HCT116 (cell line): ENCODE data around the gene SLC25A51. TPM values are rescaled to one million over a fixed set of nuclear protein-coding genes. Genes with fewer than 3 reads are reported as not detected.

Experiments
- ATAC-seq: fragments of 200-7000 bp; cut with Tn5 transposase; 2 replicates; pipeline ENCODE4 v1.9.1; 2020; ENCODE audit warnings: mild to moderate bottlenecking, moderate library complexity
- BruUV-seq: library from RNA; stranded (reverse); fragments of 400-500 nt; replicated peaks from 2 replicates; lab custom pipeline; 2021; lab: Mats Ljungman, UMichigan
- CTCF ChIA-PET: fragments of 300-600 bp; sonication (Branson Sonifier 250); formaldehyde crosslinking; loops from one replicate; lab custom pipeline; 2021; ENCODE audit warnings: antibody characterized with exemption; lab: Charles Lee
- POLR2A ChIA-PET: fragments of 300-600, 350-600 bp; sonication (Branson Sonifier 250); formaldehyde crosslinking; loops from one replicate; lab custom pipeline; 2021; ENCODE audit warnings: antibody characterized with exemption; lab: Charles Lee
- RAD21 ChIA-PET, 2 experiments: fragments of 300-600 bp; sonication (Branson Sonifier 250); formaldehyde crosslinking; loops; one replicate each; lab custom pipeline; 2023; ENCODE audit warnings: low total read pairs in 2 of 2; ENCODE audit not compliant: uncharacterized antibody in 2 of 2, unreplicated experiment in 2 of 2, low non-redundant PET in 1 of 2; lab: Charles Lee
- DNase-seq: peaks from one replicate; pipeline ENCODE4 v3.0.0-alpha.2; 2010; ENCODE audit warnings: low read depth, low spot score
- H2AFZ ChIP-seq: fragments of 200-600 bp; shearing (Covaris generic), sonication (generic); 2 replicates; pipeline ENCODE4 v1.6.1; 2017; ENCODE audit warnings: low read depth, mixed run types, mixed read lengths, antibody characterized with exemption, low read length; ENCODE audit not compliant: poor library complexity, severe bottlenecking
- H3K27ac ChIP-seq: 2 replicates; pipeline ENCODE4 v1.5.1; 2012; ENCODE audit warnings: low read depth, low read length
- H3K27me3 ChIP-seq: fragments of 200-600 bp; sonication (generic); 2 replicates; pipeline ENCODE4 v1.6.1; 2016; ENCODE audit warnings: mixed run types, low read length, mixed read lengths; ENCODE audit not compliant: insufficient read depth
- H3K36me3 ChIP-seq, 2 experiments: fragments of 200-500 bp in 1 of 2; fragments of 200-600 bp in 1 of 2; sonication (Bioruptor generic) in 1 of 2; sonication (generic) in 1 of 2; 2 replicates each; pipeline versions ENCODE4 v1.5.1 to v1.6.1; 2014 to 2016; ENCODE audit warnings: low read length in 2 of 2, inconsistent platforms in 1 of 2, mixed read lengths in 1 of 2, mixed run types in 1 of 2; ENCODE audit not compliant: insufficient read depth in 2 of 2, control insufficient read depth in 1 of 2
- H3K4me1 ChIP-seq, 2 experiments: fragments of 200-600 bp in 1 of 2; sonication (generic) in 1 of 2; 2 replicates each; pipeline versions ENCODE4 v1.5.1 to v1.6.1; 2012 to 2017; ENCODE audit warnings: low read length in 2 of 2, inconsistent platforms in 1 of 2, mild to moderate bottlenecking in 1 of 2, mixed read lengths in 1 of 2, mixed run types in 1 of 2, moderate library complexity in 1 of 2; ENCODE audit not compliant: insufficient read depth in 2 of 2, control insufficient read depth in 1 of 2
- H3K4me2 ChIP-seq: fragments of 200-600 bp; sonication (generic); 2 replicates; pipeline ENCODE4 v1.6.1; 2017; ENCODE audit warnings: mixed run types, low read length, mixed read lengths
- H3K4me3 ChIP-seq, 2 experiments: fragments of 200-600 bp in 1 of 2; sonication (generic) in 1 of 2; replicated peaks in 1 of 2; 2 replicates each; pipeline ENCODE4 v1.5.1; 2011 to 2016; ENCODE audit warnings: low read length in 2 of 2, control low read depth in 1 of 2, low read depth in 1 of 2, mild to moderate bottlenecking in 1 of 2, mixed read lengths in 1 of 2, mixed run types in 1 of 2
- H3K79me2 ChIP-seq: fragments of 200-600 bp; sonication (generic); 2 replicates; pipeline ENCODE4 v1.6.1; 2017; ENCODE audit warnings: mild to moderate bottlenecking, mixed run types, low read length, moderate library complexity, mixed read lengths; ENCODE audit not compliant: insufficient read depth
- H3K9ac ChIP-seq: fragments of 200-600 bp; sonication (generic); 2 replicates; pipeline ENCODE4 v1.6.1; 2016; ENCODE audit warnings: low read length, mixed read lengths
- H3K9me2 ChIP-seq: fragments of 200-600 bp; sonication (generic), shearing (Covaris generic); 2 replicates; pipeline ENCODE4 v1.6.1; 2017; ENCODE audit warnings: mixed run types, mild to moderate bottlenecking, moderate library complexity; ENCODE audit not compliant: insufficient read depth
- H3K9me3 ChIP-seq, 2 experiments: fragments of 200-500 bp in 1 of 2; fragments of 200-600 bp in 1 of 2; sonication (Bioruptor generic) in 1 of 2; sonication (generic) in 1 of 2; 2 replicates each; pipeline ENCODE4 v1.6.1; 2014 to 2017; ENCODE audit warnings: low read length in 2 of 2, mixed read lengths in 2 of 2, inconsistent platforms in 1 of 2, low read depth in 1 of 2, mild to moderate bottlenecking in 1 of 2, mixed run types in 1 of 2, moderate library complexity in 1 of 2; ENCODE audit not compliant: control insufficient read depth in 1 of 2, insufficient read depth in 1 of 2
- H4K20me1 ChIP-seq: fragments of 200-600 bp; sonication (generic), shearing (Covaris generic); 2 replicates; pipeline ENCODE4 v1.6.1; 2017; ENCODE audit warnings: mixed run types, mild to moderate bottlenecking, moderate library complexity; ENCODE audit not compliant: insufficient read depth
- CBX3 ChIP-seq: IDR thresholded peaks from 2 replicates; pipeline ENCODE4 v1.6.1; 2012; ENCODE audit warnings: low read depth
- FOSL1 ChIP-seq: IDR thresholded peaks from 2 replicates; pipeline ENCODE4 v1.6.1; 2012; ENCODE audit warnings: low read depth
- SRF ChIP-seq: IDR thresholded peaks from 2 replicates; pipeline ENCODE4 v1.6.1; 2012; ENCODE audit warnings: low read depth
- YY1 ChIP-seq: IDR thresholded peaks from 2 replicates; pipeline ENCODE4 v1.6.1; 2011; ENCODE audit warnings: low read length, low read depth, moderate library complexity, mild to moderate bottlenecking; ENCODE audit not compliant: insufficient replicate concordance; ENCODE audit errors: extremely low read depth
- intact Hi-C: fragments of 100-400 bp; cut with micrococcal nuclease; formaldehyde crosslinking; loops from 2 replicates; pipeline ENCODE4 v1.10.0; 2022
- total RNA-seq: library from RNA; stranded (reverse); gene quantifications from one replicate; pipeline ENCODE4 v1.2.1, GENCODE V29; 2021; ENCODE audit not compliant: unreplicated experiment
- TF ChIP-seq, protein P1 (sequence below): IDR thresholded peaks from 2 replicates; pipeline ENCODE4 v1.6.1; 2012

The SLC25A51 gene
- total RNA-seq, 1 experiment from 2014 or later = 27.3 TPM

DNA sequence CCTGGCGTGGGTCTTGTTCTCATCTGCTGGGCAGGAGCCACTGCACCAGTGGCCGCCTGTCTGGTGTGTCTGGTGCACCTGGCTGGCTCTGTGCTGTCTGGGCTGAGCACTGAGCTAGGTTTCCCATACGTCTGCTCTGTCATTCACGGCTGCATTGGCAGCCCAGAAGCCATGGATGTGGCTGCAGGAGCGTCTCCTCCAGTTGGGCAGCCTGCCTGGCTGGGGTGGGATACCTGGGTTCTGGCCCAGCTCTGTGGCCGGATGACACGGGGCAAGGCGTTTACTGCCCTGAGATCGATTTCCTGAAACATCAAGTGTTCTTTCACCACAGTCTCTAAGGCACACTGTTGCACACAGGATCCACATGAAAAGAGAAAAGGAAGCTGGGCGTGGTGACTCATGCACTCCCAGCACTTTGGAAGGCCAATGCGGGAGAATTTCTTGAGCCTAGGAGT is 25.5 kb upstream of the SLC25A51 start (continued):
- TF ChIP-seq YY1 = no peak
- no peak for TF ChIP-seq SRF

DNA sequence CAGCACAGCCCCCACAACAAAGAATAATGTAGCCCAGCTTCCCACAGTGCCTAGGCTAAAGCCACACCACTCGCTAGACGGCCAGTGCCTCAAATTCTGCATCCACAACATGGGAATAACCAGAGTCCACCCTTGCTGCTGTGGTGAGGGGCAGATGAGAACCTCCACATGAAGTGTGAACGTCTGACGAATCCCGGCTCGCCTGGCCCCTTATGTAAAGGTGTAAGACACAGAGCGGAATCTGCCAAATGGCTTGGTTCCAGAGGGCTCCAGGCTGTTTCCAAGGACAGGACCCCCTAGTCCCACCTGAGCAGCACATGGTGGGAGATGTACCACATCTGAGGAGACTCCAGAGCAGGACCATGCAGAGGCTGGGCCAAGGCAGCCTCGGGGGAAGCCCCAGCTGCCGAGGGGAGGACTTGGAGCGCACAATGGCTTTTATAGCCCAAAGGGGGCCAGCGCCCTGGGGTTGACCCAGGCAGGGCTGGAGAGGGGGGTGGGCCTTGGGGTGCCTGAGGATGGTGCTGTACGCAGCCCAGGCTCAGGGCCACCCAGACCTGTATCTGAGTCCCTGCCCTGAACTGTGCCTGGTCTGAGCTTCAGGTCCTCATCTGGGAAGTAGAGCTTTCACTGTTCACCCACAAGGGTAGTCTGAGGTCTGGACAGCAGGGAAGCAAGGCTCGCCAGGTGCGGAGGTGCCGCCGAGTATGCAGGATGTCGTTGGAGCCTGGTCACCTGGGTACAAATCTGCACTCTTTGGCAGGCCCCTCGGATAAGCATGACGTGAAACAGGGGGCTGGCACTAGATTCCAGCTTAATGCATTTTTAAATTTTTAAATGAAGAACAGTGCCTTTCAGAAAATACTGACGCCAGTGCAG is 24.9 kb upstream of the SLC25A51 start:
- peaks cover 13% of the 10 kb centered on the region; the same call in 1 of the 2 replicates for H3K79me2 ChIP-seq
- no peak for ATAC-seq
- CTCF ChIA-PET = interaction anchor here (1.5 kb wide), 1 partner anchor 15 kb away, joined by 6 read pairs; no protein-coding TSS in a partner anchor

More for the DNA sequence above, 24.9 kb upstream of the SLC25A51 start:
- H3K36me3 ChIP-seq = no peaks in the 10 kb centered on the region
- H3K27me3 ChIP-seq = no peaks in the 10 kb centered on the region
- DNase-seq = no peak
- ChIA-PET RAD21 (interaction anchor here in 1 of 2 experiments (1.1 kb wide), 1 partner anchor 15 kb away, joined by 3 read pairs; no protein-coding TSS in a partner anchor), POLR2A (interaction anchor here (0.7 kb wide), 1 partner anchor 16 kb away, joined by 3 read pairs; no protein-coding TSS in a partner anchor)
- no peaks in the 10 kb centered on the region for H4K20me1 ChIP-seq
- no peak overlapping the region for H2AFZ ChIP-seq
- BruUV-seq = no TSS peak
- no peaks in the 10 kb centered on the region for H3K9me2 ChIP-seq
- TF ChIP-seq SRF = no peak
- TF ChIP-seq FOSL1 = no peak
- no peak for TF ChIP-seq CBX3
- TF ChIP-seq, protein P1, sequence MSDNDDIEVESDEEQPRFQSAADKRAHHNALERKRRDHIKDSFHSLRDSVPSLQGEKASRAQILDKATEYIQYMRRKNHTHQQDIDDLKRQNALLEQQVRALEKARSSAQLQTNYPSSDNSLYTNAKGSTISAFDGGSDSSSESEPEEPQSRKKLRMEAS = no peak
- peak overlapping the region; percentile 77 for H3K27ac ChIP-seq
- intact Hi-C loops = loop anchor here (5.0 kb wide), 1 partner anchor 159 kb away; no protein-coding TSS in a partner anchor
- peaks cover 46 to 62% of the 10 kb centered on the region in 2 experiments for H3K4me1 ChIP-seq
- H3K4me2 ChIP-seq = peak overlapping the region; percentile 54
- H3K4me3 ChIP-seq = no peak overlapping the region
- no peaks in the 10 kb centered on the region for H3K9me3 ChIP-seq
- H3K9ac ChIP-seq = peak overlapping the region; percentile 10; the same call in 1 of the 2 replicates
